Measurements from ENCODE around the gene UVRAG.

DNA sequence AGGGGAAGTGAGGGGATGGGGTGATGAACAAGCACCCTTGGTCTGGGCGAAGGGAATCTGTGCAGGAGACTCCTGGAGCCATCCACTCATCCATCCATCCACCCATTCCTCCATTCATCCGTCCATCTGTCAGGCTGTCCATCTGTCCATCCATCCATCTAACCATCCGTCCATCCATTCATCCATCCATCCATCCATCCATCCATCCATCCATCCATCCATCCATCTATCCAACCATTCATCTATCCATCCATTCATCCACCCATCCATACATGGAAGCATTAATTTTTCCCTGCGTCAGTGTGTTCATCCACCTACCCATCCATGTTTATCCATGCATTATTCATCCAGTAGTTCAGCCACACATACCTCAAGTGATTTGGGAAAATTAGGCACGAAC lies 359.3 kb downstream of the UVRAG start:
- TF ChIP-seq CTCF (IDR thresholded peaks at IDR 0.05), result no peak
- no peak for TF ChIP-seq POLR2AphosphoS5 (IDR thresholded peaks at IDR 0.05)
- TF ChIP-seq POLR2A (IDR thresholded peaks at IDR 0.05), result no peak

All from stomach (tissue), 4 donors.